Cardiac fibroblast (primary cell): ENCODE results near the gene EXD2.

Experiments
- DNase-seq, 2 donors: peaks; one replicate each; pipeline versions ENCODE4 v3.0.0 to v3.0.0-alpha.2; 2010; ENCODE audit warnings: low read depth in 2 of 2
- H3K4me3 ChIP-seq, 2 donors: replicated peaks in 1 of 2; 1 replicate in 1 of 2; 2 replicates in 1 of 2; pipeline ENCODE4 v1.5.1; 2011; ENCODE audit warnings: low read depth in 2 of 2, low read length in 2 of 2, mild to moderate bottlenecking in 2 of 2, moderate library complexity in 1 of 2
- TF ChIP-seq, protein P1 (sequence below): IDR thresholded peaks from one replicate; pipeline ENCODE4 v1.5.1; 2011; ENCODE audit warnings: low read depth, mild to moderate bottlenecking, low read length, inconsistent platforms

The EXD2 gene

DNA sequence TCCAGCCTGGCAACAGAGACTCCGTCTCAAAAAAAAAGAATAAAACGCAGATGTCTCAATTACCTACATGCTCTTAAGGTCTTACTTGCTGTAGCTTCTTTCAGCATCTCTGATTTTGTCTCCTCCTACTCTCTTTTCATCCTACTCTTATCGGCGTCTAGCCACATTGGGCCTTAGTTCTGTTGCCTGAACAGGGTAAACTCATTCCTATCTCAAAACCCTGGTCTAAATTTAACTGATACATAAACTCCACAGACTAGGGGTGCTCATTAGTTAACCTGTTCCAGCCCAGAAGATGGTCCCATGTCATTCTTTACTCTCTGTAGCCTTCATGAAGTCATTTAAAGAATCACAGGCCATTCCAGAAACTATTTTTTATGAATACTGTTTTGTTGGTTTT, 33.6 kb downstream of the EXD2 start:
- TF ChIP-seq, protein P1, sequence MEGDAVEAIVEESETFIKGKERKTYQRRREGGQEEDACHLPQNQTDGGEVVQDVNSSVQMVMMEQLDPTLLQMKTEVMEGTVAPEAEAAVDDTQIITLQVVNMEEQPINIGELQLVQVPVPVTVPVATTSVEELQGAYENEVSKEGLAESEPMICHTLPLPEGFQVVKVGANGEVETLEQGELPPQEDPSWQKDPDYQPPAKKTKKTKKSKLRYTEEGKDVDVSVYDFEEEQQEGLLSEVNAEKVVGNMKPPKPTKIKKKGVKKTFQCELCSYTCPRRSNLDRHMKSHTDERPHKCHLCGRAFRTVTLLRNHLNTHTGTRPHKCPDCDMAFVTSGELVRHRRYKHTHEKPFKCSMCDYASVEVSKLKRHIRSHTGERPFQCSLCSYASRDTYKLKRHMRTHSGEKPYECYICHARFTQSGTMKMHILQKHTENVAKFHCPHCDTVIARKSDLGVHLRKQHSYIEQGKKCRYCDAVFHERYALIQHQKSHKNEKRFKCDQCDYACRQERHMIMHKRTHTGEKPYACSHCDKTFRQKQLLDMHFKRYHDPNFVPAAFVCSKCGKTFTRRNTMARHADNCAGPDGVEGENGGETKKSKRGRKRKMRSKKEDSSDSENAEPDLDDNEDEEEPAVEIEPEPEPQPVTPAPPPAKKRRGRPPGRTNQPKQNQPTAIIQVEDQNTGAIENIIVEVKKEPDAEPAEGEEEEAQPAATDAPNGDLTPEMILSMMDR, result no peak
- no peak for DNase-seq
- no peak overlapping the region for H3K4me3 ChIP-seq

GRCh38 chr14:69226178-69226577, 34.9 kb downstream of the EXD2 start:
- DNase-seq, result peak; percentile 52 to 74
- no peak overlapping the region for H3K4me3 ChIP-seq
- TF ChIP-seq, protein P1, result no peak

- peak; percentile 16 to 23 for DNase-seq
These were observed 35.4 kb downstream of the EXD2 start for GRCh38 chr14:69226736-69227135.

GRCh38 chr14:69231486-69231885, 40.2 kb downstream of the EXD2 start:
- TF ChIP-seq, protein P1, result no peak
- H3K4me3 ChIP-seq, result no peak overlapping the region
- no peak for DNase-seq

More at GRCh38 chr14:69226736-69227135, 35.4 kb downstream of the EXD2 start:
- TF ChIP-seq, protein P1, result no peak
- H3K4me3 ChIP-seq, result no peak overlapping the region

DNA sequence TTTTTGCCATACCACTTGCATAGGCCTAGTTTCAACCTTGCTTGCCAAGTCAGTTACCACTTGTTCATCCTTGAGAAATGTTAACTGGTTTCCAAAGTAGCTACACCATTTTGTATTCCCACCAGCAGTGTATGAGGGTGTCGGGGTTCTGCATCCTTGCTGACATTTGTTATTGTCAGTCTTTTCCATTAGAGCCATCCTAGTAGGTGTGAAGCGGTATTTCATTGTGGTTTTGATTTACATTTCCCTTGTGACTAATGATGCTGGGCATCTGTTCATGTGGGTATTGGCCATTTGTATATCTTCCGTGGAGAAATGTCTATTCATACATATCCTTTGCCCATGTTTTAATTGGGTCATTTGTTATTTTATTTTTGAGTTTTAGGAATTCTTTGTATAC, 41.1 kb downstream of the EXD2 start:
- no peak for DNase-seq
- TF ChIP-seq, protein P1, result no peak
- H3K4me3 ChIP-seq, result no peak overlapping the region

DNA sequence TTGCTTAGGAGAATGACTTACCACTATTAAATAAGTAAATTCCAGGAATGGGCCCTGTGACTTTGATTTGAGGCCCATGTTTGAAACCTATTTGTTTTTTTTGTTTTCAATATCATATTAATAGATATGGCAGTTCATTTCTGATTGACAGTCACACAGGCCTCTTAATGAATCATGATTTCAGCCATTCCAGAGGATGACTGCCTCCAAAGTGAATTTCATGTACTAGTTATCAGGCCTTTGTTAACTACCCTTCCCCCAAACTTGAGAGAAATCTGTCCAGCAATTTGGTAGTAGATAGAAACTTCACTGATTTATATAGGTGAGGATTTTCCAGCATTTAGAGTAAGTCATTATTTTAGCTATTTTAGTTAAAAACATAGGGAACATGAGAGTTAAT, 42.8 kb downstream of the EXD2 start:
- DNase-seq, result no peak
- TF ChIP-seq, protein P1, result no peak
- no peak overlapping the region for H3K4me3 ChIP-seq

DNA sequence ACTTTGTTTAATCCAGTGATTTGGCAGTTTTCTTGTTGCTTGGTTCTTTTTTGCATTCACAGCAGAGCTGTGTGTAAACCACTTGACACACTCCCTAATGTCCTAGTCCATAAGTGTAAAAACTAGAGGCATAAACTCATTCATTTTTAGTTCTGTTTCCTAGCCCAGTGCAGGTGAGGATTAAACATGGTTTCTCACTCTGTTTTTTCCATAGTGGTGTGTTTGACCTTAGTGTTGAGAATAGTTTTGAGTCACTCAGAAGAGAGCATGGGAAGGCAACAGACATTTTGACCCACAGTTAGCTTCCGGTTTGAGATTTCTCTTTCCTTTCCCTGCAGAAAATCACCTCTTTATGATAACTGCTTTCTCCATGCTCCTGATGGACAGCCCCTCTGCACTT, 44.4 kb downstream of the EXD2 start:
- TF ChIP-seq, protein P1, result no peak
- H3K4me3 ChIP-seq, result no peak overlapping the region
- no peak for DNase-seq
